IMR-90 (cell line): ENCODE data around the gene ARHGAP31. TPM values are rescaled to one million over a fixed set of nuclear protein-coding genes. Genes with fewer than 3 reads are reported as not detected.

ENCODE experiments used
- ATAC-seq: fragments of 200-7000 bp; cut with Tn5 transposase; 2 replicates; pipeline ENCODE4 v1.9.1; 2020; ENCODE audit warnings: low read depth, mild to moderate bottlenecking, moderate library complexity
- BruUV-seq: library from RNA; stranded (reverse); fragments of 400-500 nt; replicated peaks from 2 replicates; lab custom pipeline; 2021; lab: Mats Ljungman, UMichigan
- CTCF ChIA-PET: fragments of 300-600 bp; formaldehyde crosslinking; extraction: SDS; loops from one replicate; lab custom pipeline; 2021; ENCODE audit warnings: antibody characterized with exemption; lab: Yijun Ruan, JAX
- POLR2A ChIA-PET: fragments of 300-600 bp; sonication (Branson Sonifier 250); formaldehyde crosslinking; loops from one replicate; lab custom pipeline; 2022; ENCODE audit warnings: antibody characterized with exemption; ENCODE audit not compliant: unreplicated experiment; lab: Charles Lee
- DNase-seq: peaks from one replicate; pipeline ENCODE4 v3.0.0; 2013
- H2AFZ ChIP-seq: replicated peaks from 2 replicates; pipeline ENCODE3; 2013; ENCODE audit warnings: low read length, mild to moderate bottlenecking; ENCODE audit not compliant: poor library complexity
- H2AK5ac ChIP-seq: 2 replicates; pipeline ENCODE4 v1.6.1; 2013; ENCODE audit warnings: low read depth, low read length, inconsistent platforms
- H2AK9ac ChIP-seq: replicated peaks from 2 replicates; pipeline ENCODE3; 2013; ENCODE audit warnings: mild to moderate bottlenecking, low read depth, low read length, moderate library complexity; ENCODE audit not compliant: poor library complexity
- H2BK120ac ChIP-seq: 2 replicates; pipeline ENCODE4 v1.6.1; 2013; ENCODE audit warnings: low read depth, low read length, inconsistent platforms
- H2BK15ac ChIP-seq: 3 replicates; pipeline ENCODE4 v1.6.1; 2013; ENCODE audit warnings: low read depth, low read length, inconsistent platforms
- H2BK20ac ChIP-seq: 2 replicates; pipeline ENCODE4 v1.6.1; 2013; ENCODE audit warnings: low read depth, mild to moderate bottlenecking, inconsistent platforms, low read length, moderate library complexity
- H2BK5ac ChIP-seq: 2 replicates; pipeline ENCODE4 v1.6.1; 2013; ENCODE audit warnings: mild to moderate bottlenecking, low read depth, low read length, inconsistent platforms; ENCODE audit not compliant: poor library complexity, severe bottlenecking
- H3K14ac ChIP-seq: replicated peaks from 2 replicates; pipeline ENCODE4 v1.6.1; 2013; ENCODE audit warnings: low read depth, low read length, inconsistent platforms
- H3K18ac ChIP-seq: 2 replicates; pipeline ENCODE4 v1.6.1; 2013; ENCODE audit warnings: low read depth, low read length, control low read depth
- H3K23ac ChIP-seq: 2 replicates; pipeline ENCODE4 v1.6.1; 2013; ENCODE audit warnings: low read depth, low read length, inconsistent platforms
- H3K27ac ChIP-seq: 2 replicates; pipeline ENCODE4 v1.5.1; 2013; ENCODE audit warnings: mild to moderate bottlenecking, control low read depth, low read length; ENCODE audit not compliant: insufficient read depth
- H3K27me3 ChIP-seq: 2 replicates; pipeline ENCODE4 v1.6.1; 2013; ENCODE audit warnings: low read length; ENCODE audit not compliant: control insufficient read depth, insufficient read depth
- H3K36me3 ChIP-seq: 2 replicates; pipeline ENCODE4 v1.6.1; 2013; ENCODE audit warnings: low read length, mixed read lengths; ENCODE audit not compliant: control insufficient read depth, insufficient read depth
- H3K4ac ChIP-seq: 2 replicates; pipeline ENCODE4 v1.6.1; 2013; ENCODE audit warnings: low read depth, low read length, inconsistent platforms
- H3K4me1 ChIP-seq: 2 replicates; pipeline ENCODE4 v1.6.1; 2013; ENCODE audit warnings: low read length, mixed read lengths; ENCODE audit not compliant: control insufficient read depth, insufficient read depth
- H3K4me2 ChIP-seq: 2 replicates; pipeline ENCODE4 v1.6.1; 2013; ENCODE audit warnings: low read depth, mild to moderate bottlenecking, control low read depth, low read length, moderate library complexity
- H3K4me3 ChIP-seq: 2 replicates; pipeline ENCODE4 v1.5.1; 2013; ENCODE audit warnings: low read depth, mild to moderate bottlenecking, control low read depth, low read length, moderate library complexity; ENCODE audit not compliant: insufficient read depth
- H3K56ac ChIP-seq: 2 replicates; pipeline ENCODE4 v1.6.1; 2013; ENCODE audit warnings: low read length, inconsistent platforms; ENCODE audit not compliant: insufficient read depth; ENCODE audit errors: extremely low read depth
- H3K79me1 ChIP-seq, 2 experiments: 2 replicates each; pipeline ENCODE4 v1.6.1; 2013; ENCODE audit warnings: low read length in 2 of 2, inconsistent platforms in 1 of 2, low read depth in 1 of 2
- H3K9ac ChIP-seq: 2 replicates; pipeline ENCODE4 v1.6.1; 2013; ENCODE audit warnings: low read depth, low read length, control low read depth
- H3K9me1 ChIP-seq: 2 replicates; pipeline ENCODE4 v1.6.1; 2013; ENCODE audit warnings: low read length, inconsistent platforms; ENCODE audit not compliant: insufficient read depth
- H3K9me3 ChIP-seq: 2 replicates; pipeline ENCODE4 v1.6.1; 2013; ENCODE audit warnings: low read length; ENCODE audit not compliant: control insufficient read depth, insufficient read depth
- H4K20me1 ChIP-seq: 2 replicates; pipeline ENCODE4 v1.6.1; 2013; ENCODE audit warnings: low read length, inconsistent platforms; ENCODE audit not compliant: insufficient read depth
- H4K5ac ChIP-seq: 2 replicates; pipeline ENCODE4 v1.6.1; 2013; ENCODE audit warnings: mild to moderate bottlenecking, low read depth, low read length, control low read depth
- H4K8ac ChIP-seq, 2 experiments: 2 replicates each; pipeline ENCODE4 v1.6.1; 2013; ENCODE audit warnings: low read depth in 2 of 2, low read length in 2 of 2, control low read depth in 1 of 2, inconsistent platforms in 1 of 2
- H4K91ac ChIP-seq: 2 replicates; pipeline ENCODE4 v1.6.1; 2013; ENCODE audit warnings: low read depth, low read length, inconsistent platforms; ENCODE audit not compliant: insufficient read depth
- BHLHE40 ChIP-seq: fragments of 150-350 bp; IDR thresholded peaks from 2 replicates; pipeline ENCODE4 v1.6.1; 2016; ENCODE audit warnings: mild to moderate bottlenecking, low read depth, low read length
- ELK1 ChIP-seq: fragments of 150-350 bp; IDR thresholded peaks from 2 replicates; pipeline ENCODE4 v1.6.1; 2016; ENCODE audit warnings: low read depth, mild to moderate bottlenecking, low read length, moderate library complexity, borderline replicate concordance
- MAZ ChIP-seq: IDR thresholded peaks from 2 replicates; pipeline ENCODE4 v1.6.1; 2012; ENCODE audit warnings: low read depth, mild to moderate bottlenecking, low read length, improper control_type of control experiment, moderate library complexity, borderline replicate concordance
- MXI1 ChIP-seq: IDR thresholded peaks from 2 replicates; pipeline ENCODE4 v1.6.1; 2012; ENCODE audit warnings: low read depth, mild to moderate bottlenecking, low read length, moderate library complexity, borderline replicate concordance
- RAD21 ChIP-seq: IDR thresholded peaks from 2 replicates; pipeline ENCODE4 v1.6.1; 2012; ENCODE audit warnings: low read length, improper control_type of control experiment
- RFX5 ChIP-seq: IDR thresholded peaks from 2 replicates; pipeline ENCODE4 v1.8.0; 2012; ENCODE audit warnings: low read depth, mild to moderate bottlenecking, low read length, moderate library complexity
- WGBS, 2 experiments: methylation state at CpG; one replicate each; pipeline versions ENCODE4 v1.1.5 to v1.1.7; 2013; ENCODE audit warnings: missing lambda C conversion rate in 2 of 2; ENCODE audit not compliant: insufficient read length in 1 of 2; ENCODE audit errors: extremely low coverage in 2 of 2; 5-methylcytosine and 5-hydroxymethylcytosine counted together
- dilution Hi-C: fragments of 300-500 bp; cut with HindIII; formaldehyde crosslinking; loops from one replicate; pipeline ENCODE4 v1.14.3; 2018; ENCODE audit warnings: low sequenced_read_pairs; ENCODE audit not compliant: unreplicated experiment
- in situ Hi-C: fragments of 300-500 bp; cut with MboI; formaldehyde crosslinking; loops from 3 replicates; pipeline ENCODE4 v1.14.3; 2019; ENCODE audit warnings: low sequenced_read_pairs, inconsistent platforms, mixed read lengths
- intact Hi-C: fragments of 100-400 bp; cut with micrococcal nuclease; formaldehyde crosslinking; loops from 2 replicates; pipeline ENCODE4 v1.10.0; 2022
- polyA plus RNA-seq, 3 experiments: library from polyadenylated mRNA; depleted of rRNA; stranded (reverse); fragments of >200 nt; gene quantifications; 2 replicates each; pipeline ENCODE4 v1.2.3, GENCODE V29; 2012; ENCODE audit warnings: low replicate concordance in 1 of 3
- total RNA-seq: library from RNA; depleted of rRNA; stranded (reverse); fragments of >200 nt; gene quantifications from 2 replicates; pipeline ENCODE4 v1.2.3, GENCODE V29; 2012

The ARHGAP31 gene
- total and polyA plus RNA-seq, 2 of the 4 experiments (the other 2 are of a cell fraction) = 6.6 to 7.7 TPM

GRCh38 chr3:119326976-119327375 lies 32.8 kb downstream of the ARHGAP31 start:
- TF ChIP-seq RFX5 = no peak
- no peak for TF ChIP-seq MAZ
- no peak for TF ChIP-seq RAD21
- TF ChIP-seq MXI1 = no peak
- TF ChIP-seq BHLHE40 = no peak
- TF ChIP-seq ELK1 = no peak
- no peak overlapping the region for H2BK5ac ChIP-seq
- no peak overlapping the region for H3K4me3 ChIP-seq
- no peak overlapping the region for H4K91ac ChIP-seq
- H3K18ac ChIP-seq = no peak overlapping the region
- POLR2A ChIA-PET = no interaction called here
- no peak overlapping the region for H2AK5ac ChIP-seq
- H3K4ac ChIP-seq = no peak overlapping the region
- dilution Hi-C loops (no loop called here), intact Hi-C loops (no loop called here), in situ Hi-C loops (no loop called here)
- no peak overlapping the region for H2AK9ac ChIP-seq
- no peak overlapping the region for H4K5ac ChIP-seq
- peaks cover 12% of the 10 kb centered on the region for H3K4me1 ChIP-seq
- no peak overlapping the region for H2AFZ ChIP-seq
- peaks cover 17% of the 10 kb centered on the region; the same call in 1 of the 2 replicates for H3K9me1 ChIP-seq
- no peak overlapping the region for H3K56ac ChIP-seq
- H3K23ac ChIP-seq = no peak overlapping the region
- H2BK20ac ChIP-seq = no peak overlapping the region
- H3K9ac ChIP-seq = no peak overlapping the region
- H3K14ac ChIP-seq = no peak overlapping the region
- peaks cover 9 to 49% of the 10 kb centered on the region in 2 experiments for H3K79me1 ChIP-seq
- ATAC-seq (no peak), DNase-seq (no peak)
- CTCF ChIA-PET = no interaction called here
- no peaks in the 10 kb centered on the region for H3K36me3 ChIP-seq
- H3K27me3 ChIP-seq = no peaks in the 10 kb centered on the region
- 100% methylated on average over 1 of the region's 13 CpGs; no CpG with 5 or more reads in 1 of the 2 experiments for WGBS, 2 experiments
- H4K20me1 ChIP-seq = no peaks in the 10 kb centered on the region
- BruUV-seq = no TSS peak
- H3K9me3 ChIP-seq = no peaks in the 10 kb centered on the region
- H2BK120ac ChIP-seq = no peak overlapping the region
- H3K27ac ChIP-seq = no peak overlapping the region
- no peak overlapping the region for H4K8ac ChIP-seq
- no peak overlapping the region for H2BK15ac ChIP-seq
- no peak overlapping the region for H3K4me2 ChIP-seq
